ENCODE data around the gene TMEM40.

The TMEM40 gene

DNA sequence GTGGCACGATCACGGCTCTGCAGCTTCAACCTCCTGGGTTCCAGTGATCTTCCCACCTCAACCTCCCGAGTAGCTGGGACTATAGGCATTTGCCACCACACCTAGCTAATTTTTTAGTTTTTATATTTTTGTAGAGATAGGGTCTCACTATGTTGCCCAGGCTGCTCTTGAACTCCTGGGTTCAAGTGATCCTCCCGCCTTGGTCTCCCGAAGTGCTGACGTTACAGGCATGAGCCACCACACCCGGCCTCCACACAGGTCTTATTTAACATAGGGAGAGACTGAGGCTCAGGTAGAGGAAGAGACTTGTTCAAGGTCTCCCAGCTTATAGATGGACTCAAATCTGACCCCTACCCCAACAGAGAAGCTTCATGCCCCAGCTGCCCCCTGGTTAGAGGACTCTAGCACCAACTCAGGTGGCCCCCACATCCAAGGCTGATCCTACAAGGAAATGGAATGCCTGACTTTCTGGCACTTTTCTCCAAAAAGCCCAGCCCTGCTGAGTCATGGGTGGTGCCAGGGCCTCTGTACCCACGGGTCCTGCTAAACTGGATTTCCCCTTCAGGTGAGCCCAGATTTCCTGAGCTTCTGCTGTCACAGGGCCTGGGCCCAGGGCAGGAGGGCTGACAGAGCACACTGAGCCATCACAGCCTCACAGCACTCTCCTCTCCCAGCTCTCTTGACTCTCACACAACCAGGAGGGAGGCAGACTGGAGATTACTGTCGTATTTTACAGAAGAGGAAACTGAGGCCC lies 5.6 kb downstream of the TMEM40 start:
- Histone ChIP-seq H3K4me1 (ENCODE audit: insufficient read depth, low read length, poor library complexity, severe bottlenecking) (no peaks in the 10 kb centered on the region), H2AFZ (ENCODE audit: low read length) (no peak overlapping the region), H3F3A (ENCODE audit: low read depth) (no peaks in the 10 kb centered on the region), H3K9me2 (replicated peaks; ENCODE audit: low read depth, low read length) (no peaks in the 10 kb centered on the region), H3K27me3 (ENCODE audit: insufficient read depth, low read length, poor library complexity, severe bottlenecking) (no peaks in the 10 kb centered on the region), H3K9me3 (ENCODE audit: insufficient read depth, low read depth, low read length) (no peaks in the 10 kb centered on the region), H3K4me3 (ENCODE audit: low read length, poor library complexity, severe bottlenecking) (no peak overlapping the region), H3K79me2 (ENCODE audit: insufficient read depth, low read length) (no peaks in the 10 kb centered on the region), H3K36me3 (ENCODE audit: insufficient read depth, low read length) (no peaks in the 10 kb centered on the region), H3K4me2 (ENCODE audit: low read depth, low read length, poor library complexity, severe bottlenecking) (no peak overlapping the region), H4K20me1 (ENCODE audit: insufficient read depth, low read length, poor library complexity, severe bottlenecking) (no peaks in the 10 kb centered on the region), H3K9ac (ENCODE audit: low read depth, low read length, poor library complexity, severe bottlenecking) (no peak overlapping the region)
- TF ChIP-seq CTCF (conservative IDR thresholded peaks at IDR 0.05; ENCODE audit: low read length) (no peak), EZH2phosphoT487 (IDR thresholded peaks at IDR 0.05; ENCODE audit: borderline replicate concordance) (no peak)

DNA sequence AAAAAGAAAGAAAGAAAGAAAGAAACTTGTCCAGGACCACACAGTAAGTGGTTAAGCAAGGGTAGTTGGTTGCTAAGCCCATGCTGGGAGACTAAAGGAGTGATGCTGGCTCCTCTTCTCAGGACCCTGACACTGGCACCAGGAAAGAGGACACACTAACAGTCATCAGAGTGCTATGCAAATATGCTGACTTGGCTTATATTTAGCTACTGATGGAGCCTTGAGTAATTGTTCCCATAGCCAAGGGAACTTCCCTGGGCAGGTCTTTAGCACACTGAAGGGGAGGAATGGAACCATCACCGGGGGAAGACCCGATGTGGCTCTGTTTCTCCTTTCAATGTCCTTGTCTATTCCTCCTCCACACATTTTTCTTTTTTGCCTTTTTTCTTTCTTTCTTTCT lies 6.2 kb downstream of the TMEM40 start:
- H3K36me3 ChIP-seq (ENCODE audit: insufficient read depth, low read length), result no peaks in the 10 kb centered on the region
- TF ChIP-seq EZH2phosphoT487 (IDR thresholded peaks at IDR 0.05; ENCODE audit: borderline replicate concordance), result no peak
- TF ChIP-seq CTCF (conservative IDR thresholded peaks at IDR 0.05; ENCODE audit: low read length), result no peak
- H3K27me3 ChIP-seq (ENCODE audit: insufficient read depth, low read length, poor library complexity, severe bottlenecking), result no peaks in the 10 kb centered on the region
- H3K4me2 ChIP-seq (ENCODE audit: low read depth, low read length, poor library complexity, severe bottlenecking), result no peak overlapping the region
- no peak overlapping the region for H3K4me3 ChIP-seq (ENCODE audit: low read length, poor library complexity, severe bottlenecking)
- H2AFZ ChIP-seq (ENCODE audit: low read length), result no peak overlapping the region
- no peaks in the 10 kb centered on the region for H3F3A ChIP-seq (ENCODE audit: low read depth)
- H3K9me2 ChIP-seq (replicated peaks; ENCODE audit: low read depth, low read length), result no peaks in the 10 kb centered on the region
- no peak overlapping the region for H3K9ac ChIP-seq (ENCODE audit: low read depth, low read length, poor library complexity, severe bottlenecking)
- no peaks in the 10 kb centered on the region for H3K79me2 ChIP-seq (ENCODE audit: insufficient read depth, low read length)
- no peaks in the 10 kb centered on the region for H4K20me1 ChIP-seq (ENCODE audit: insufficient read depth, low read length, poor library complexity, severe bottlenecking)
- no peaks in the 10 kb centered on the region for H3K9me3 ChIP-seq (ENCODE audit: insufficient read depth, low read depth, low read length)
- H3K4me1 ChIP-seq (ENCODE audit: insufficient read depth, low read length, poor library complexity, severe bottlenecking), result no peaks in the 10 kb centered on the region

GRCh38 chr3:12752102-12752501 lies 7.0 kb downstream of the TMEM40 start:
- no peak overlapping the region for H3K4me3 ChIP-seq (ENCODE audit: low read length, poor library complexity, severe bottlenecking)
- H2AFZ ChIP-seq (ENCODE audit: low read length), result no peak overlapping the region
- H3K9me2 ChIP-seq (replicated peaks; ENCODE audit: low read depth, low read length), result no peaks in the 10 kb centered on the region
- no peaks in the 10 kb centered on the region for H4K20me1 ChIP-seq (ENCODE audit: insufficient read depth, low read length, poor library complexity, severe bottlenecking)
- H3F3A ChIP-seq (ENCODE audit: low read depth), result no peaks in the 10 kb centered on the region
- no peaks in the 10 kb centered on the region for H3K9me3 ChIP-seq (ENCODE audit: insufficient read depth, low read depth, low read length)
- H3K36me3 ChIP-seq (ENCODE audit: insufficient read depth, low read length), result no peaks in the 10 kb centered on the region
- TF ChIP-seq EZH2phosphoT487 (IDR thresholded peaks at IDR 0.05; ENCODE audit: borderline replicate concordance), result no peak
- H3K9ac ChIP-seq (ENCODE audit: low read depth, low read length, poor library complexity, severe bottlenecking), result no peak overlapping the region
- no peak overlapping the region for H3K4me2 ChIP-seq (ENCODE audit: low read depth, low read length, poor library complexity, severe bottlenecking)
- no peaks in the 10 kb centered on the region for H3K4me1 ChIP-seq (ENCODE audit: insufficient read depth, low read length, poor library complexity, severe bottlenecking)
- H3K27me3 ChIP-seq (ENCODE audit: insufficient read depth, low read length, poor library complexity, severe bottlenecking), result no peaks in the 10 kb centered on the region
- H3K79me2 ChIP-seq (ENCODE audit: insufficient read depth, low read length), result no peaks in the 10 kb centered on the region

DNA sequence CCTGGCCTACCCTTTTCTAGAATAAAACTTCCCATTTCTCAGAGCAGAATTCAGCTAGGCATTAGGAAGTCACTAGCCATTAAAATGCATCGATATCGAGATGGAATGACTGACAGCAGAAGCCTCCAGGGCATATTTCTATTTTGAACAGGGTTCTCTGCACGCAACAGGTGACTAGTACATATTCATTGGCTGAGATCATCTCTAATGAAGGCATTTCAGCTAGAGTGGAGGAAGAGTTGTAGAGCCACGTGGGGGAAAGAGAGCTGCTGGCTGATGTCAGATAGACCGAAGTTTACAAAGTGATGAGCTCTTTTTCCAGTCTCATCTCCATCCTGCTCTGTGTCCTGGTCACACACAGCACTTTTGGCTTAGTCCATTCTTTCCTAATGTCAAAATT lies 7.5 kb downstream of the TMEM40 start:
- H3K9ac ChIP-seq (ENCODE audit: low read depth, low read length, poor library complexity, severe bottlenecking), result no peak overlapping the region
- TF ChIP-seq CTCF (conservative IDR thresholded peaks at IDR 0.05; ENCODE audit: low read length) (no peak), EZH2phosphoT487 (IDR thresholded peaks at IDR 0.05; ENCODE audit: borderline replicate concordance) (no peak)
- H3K36me3 ChIP-seq (ENCODE audit: insufficient read depth, low read length), result no peaks in the 10 kb centered on the region
- H3K9me3 ChIP-seq (ENCODE audit: insufficient read depth, low read depth, low read length), result no peaks in the 10 kb centered on the region
- no peaks in the 10 kb centered on the region for H3K9me2 ChIP-seq (replicated peaks; ENCODE audit: low read depth, low read length)
- H3K4me3 ChIP-seq (ENCODE audit: low read length, poor library complexity, severe bottlenecking), result no peak overlapping the region
- H3K4me2 ChIP-seq (ENCODE audit: low read depth, low read length, poor library complexity, severe bottlenecking), result no peak overlapping the region
- H3K27me3 ChIP-seq (ENCODE audit: insufficient read depth, low read length, poor library complexity, severe bottlenecking), result no peaks in the 10 kb centered on the region
- no peaks in the 10 kb centered on the region for H3K4me1 ChIP-seq (ENCODE audit: insufficient read depth, low read length, poor library complexity, severe bottlenecking)
- H3K79me2 ChIP-seq (ENCODE audit: insufficient read depth, low read length), result no peaks in the 10 kb centered on the region
- no peak overlapping the region for H2AFZ ChIP-seq (ENCODE audit: low read length)
- H3F3A ChIP-seq (ENCODE audit: low read depth), result no peaks in the 10 kb centered on the region
- H4K20me1 ChIP-seq (ENCODE audit: insufficient read depth, low read length, poor library complexity, severe bottlenecking), result no peaks in the 10 kb centered on the region
